ENCODE results near the gene ARF4.
A peak's percentile ranks its signal among the peaks of the same experiment; 100 is the strongest.

The ARF4 gene

GRCh38 chr3:57546616-57547015 is 50.5 kb downstream of the ARF4 start:
- no peak for TF ChIP-seq CTCF (IDR thresholded peaks at IDR 0.05; ENCODE audit: control insufficient read depth, extremely low read depth, insufficient read depth)
- no peak for DNase-seq (ENCODE audit: low read depth)
- no peak overlapping the region for H3K4me3 ChIP-seq (ENCODE audit: low read depth, low read length)

- H3K4me3 ChIP-seq (ENCODE audit: low read depth, low read length) = no peak overlapping the region
- TF ChIP-seq CTCF (IDR thresholded peaks at IDR 0.05; ENCODE audit: control insufficient read depth, extremely low read depth, insufficient read depth) = no peak
- DNase-seq (ENCODE audit: low read depth) = no peak
These were observed 51.4 kb downstream of the ARF4 start for GRCh38 chr3:57545636-57546268.

- H3K4me3 ChIP-seq (ENCODE audit: low read depth, low read length) = peak within 1 kb of the TSS; percentile 28
- DNase-seq (ENCODE audit: low read depth) = no peak
These were observed 52.7 kb downstream of the ARF4 start, which contains the start of gene DNAH12 for GRCh38 chr3:57544181-57545125. Gene DNAH12 (minus strand): TSS chr3:57544344. CDS start chr3:57542870, 1,474 bp downstream.

GRCh38 chr3:57538465-57538864 is 58.7 kb downstream of the ARF4 start:
- no peak overlapping the region for H3K4me3 ChIP-seq (ENCODE audit: low read depth, low read length)
- DNase-seq (ENCODE audit: low read depth) = peak; percentile 81
- TF ChIP-seq CTCF (IDR thresholded peaks at IDR 0.05; ENCODE audit: control insufficient read depth, extremely low read depth, insufficient read depth) = 0 out of 2 replicates have a peak, but pooled peaks have one; percentile 21

More at GRCh38 chr3:57544181-57545125, 52.7 kb downstream of the ARF4 start, which contains the start of gene DNAH12:
- no peak for TF ChIP-seq CTCF (IDR thresholded peaks at IDR 0.05; ENCODE audit: control insufficient read depth, extremely low read depth, insufficient read depth)

DNA sequence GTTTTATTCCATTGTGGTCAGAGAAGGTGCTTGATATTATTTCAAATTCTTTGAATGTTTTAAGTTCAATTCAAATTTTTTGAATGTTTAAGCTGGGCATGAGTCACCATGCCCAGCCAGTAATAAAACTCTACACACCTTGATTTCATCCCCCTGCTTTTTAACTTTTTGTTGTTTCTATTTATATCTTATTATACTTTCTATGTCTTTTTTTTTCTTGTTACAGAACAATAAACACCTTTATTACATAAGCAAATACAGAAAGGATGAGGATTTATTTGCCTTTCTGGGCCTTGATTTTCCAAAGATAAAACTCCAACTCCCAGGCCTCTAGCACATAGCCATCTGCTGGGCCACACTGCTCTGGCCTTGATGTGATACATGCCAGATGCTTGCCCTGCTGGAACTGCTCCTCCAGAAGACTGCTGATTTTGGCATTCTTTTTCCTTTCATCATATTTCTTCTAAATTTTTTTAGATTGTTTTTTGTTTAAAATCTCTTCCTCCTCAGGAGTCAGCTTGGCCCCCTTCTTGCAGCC is 67.0 kb downstream of the ARF4 start:
- no peak for TF ChIP-seq CTCF (IDR thresholded peaks at IDR 0.05; ENCODE audit: control insufficient read depth, extremely low read depth, insufficient read depth)

More for the DNA sequence above, 67.0 kb downstream of the ARF4 start:
- no peak overlapping the region for H3K4me3 ChIP-seq (ENCODE audit: low read depth, low read length)
- DNase-seq (ENCODE audit: low read depth) = peak; percentile 87
